GM12801 (cell line): ENCODE measurements around the gene PARK7.

Experiments used
- CTCF ChIP-seq: IDR thresholded peaks from one replicate; pipeline ENCODE4 v1.5.1; 2011; ENCODE audit warnings: control low read depth; ENCODE audit not compliant: insufficient read length; ENCODE audit errors: extremely low read depth

PARK7 gene

GRCh38 chr1:8015809-8016165 is 54.3 kb downstream of the PARK7 start:
- no peak for TF ChIP-seq CTCF

- TF ChIP-seq CTCF = no peak
Observed at GRCh38 chr1:8016210-8016894, 54.8 kb downstream of the PARK7 start.

GRCh38 chr1:8016895-8017241 is 55.4 kb downstream of the PARK7 start:
- TF ChIP-seq CTCF = no peak

- no peak for TF ChIP-seq CTCF
Observed at GRCh38 chr1:8017495-8018197, 56.1 kb downstream of the PARK7 start.

GRCh38 chr1:8018492-8019228 is 57.1 kb downstream of the PARK7 start:
- no peak for TF ChIP-seq CTCF

- no peak for TF ChIP-seq CTCF
Observed at GRCh38 chr1:8019229-8019620, 57.7 kb downstream of the PARK7 start.

GRCh38 chr1:8020032-8020431 is 58.5 kb downstream of the PARK7 start:
- TF ChIP-seq CTCF = no peak
